Measurements from ENCODE around the gene TBL3. TPM values are rescaled to one million over a fixed set of nuclear protein-coding genes. Genes with fewer than 3 reads are reported as not detected.

TBL3 gene
- total RNA-seq, 1 donor = 26.1 TPM

GRCh38 chr16:1944612-1945199, 27.1 kb upstream of the TBL3 start:
- no peak for TF ChIP-seq CTCF (IDR thresholded peaks at IDR 0.05; ENCODE audit: extremely low read depth, low read depth, low read length)
- peak; percentile 68 for DNase-seq (ENCODE audit: insufficient read length, low spot score, missing footprints)
- H2AFZ ChIP-seq (ENCODE audit: low read length) = no peak overlapping the region
- no peaks in the 10 kb centered on the region for H3K79me2 ChIP-seq (ENCODE audit: insufficient read depth, low read length)
- no peaks in the 10 kb centered on the region for H3K9me3 ChIP-seq (ENCODE audit: low read depth, low read length)
- no peaks in the 10 kb centered on the region for H4K20me1 ChIP-seq (ENCODE audit: insufficient read depth, low read length)
- no peaks in the 10 kb centered on the region for H3K27me3 ChIP-seq (ENCODE audit: insufficient read depth, low read length)
- H3K4me2 ChIP-seq (ENCODE audit: insufficient read depth, low read length) = no peak overlapping the region
- H3K36me3 ChIP-seq (ENCODE audit: insufficient read depth, low read length) = peaks cover 6% of the 10 kb centered on the region
- peaks cover 10% of the 10 kb centered on the region for H3K4me1 ChIP-seq (ENCODE audit: insufficient read depth, low read length)
- H3K27ac ChIP-seq (ENCODE audit: low read depth, low read length) = no peak overlapping the region
- H3K4me3 ChIP-seq (ENCODE audit: insufficient read depth, low read length) = no peak overlapping the region

- H2AFZ ChIP-seq (ENCODE audit: low read length) = no peak overlapping the region
- H3K4me1 ChIP-seq (ENCODE audit: insufficient read depth, low read length) = peaks cover 10% of the 10 kb centered on the region
- no peak for TF ChIP-seq CTCF (IDR thresholded peaks at IDR 0.05; ENCODE audit: extremely low read depth, low read depth, low read length)
- no peak overlapping the region for H3K4me2 ChIP-seq (ENCODE audit: insufficient read depth, low read length)
- DNase-seq (ENCODE audit: insufficient read length, low spot score, missing footprints) = peak; percentile 71
- no peaks in the 10 kb centered on the region for H3K36me3 ChIP-seq (ENCODE audit: insufficient read depth, low read length)
- H3K4me3 ChIP-seq (ENCODE audit: insufficient read depth, low read length) = no peak overlapping the region
- H3K9me3 ChIP-seq (ENCODE audit: low read depth, low read length) = no peaks in the 10 kb centered on the region
- no peaks in the 10 kb centered on the region for H3K27me3 ChIP-seq (ENCODE audit: insufficient read depth, low read length)
- H4K20me1 ChIP-seq (ENCODE audit: insufficient read depth, low read length) = no peaks in the 10 kb centered on the region
- no peak overlapping the region for H3K27ac ChIP-seq (ENCODE audit: low read depth, low read length)
- no peaks in the 10 kb centered on the region for H3K79me2 ChIP-seq (ENCODE audit: insufficient read depth, low read length)
These were observed 26.1 kb upstream of the TBL3 start for GRCh38 chr16:1945559-1946391.

GRCh38 chr16:1946495-1947368, 25.1 kb upstream of the TBL3 start:
- Histone ChIP-seq H3K4me3 (ENCODE audit: insufficient read depth, low read length) (no peak overlapping the region), H3K79me2 (ENCODE audit: insufficient read depth, low read length) (no peaks in the 10 kb centered on the region), H3K27me3 (ENCODE audit: insufficient read depth, low read length) (no peaks in the 10 kb centered on the region), H3K4me1 (ENCODE audit: insufficient read depth, low read length) (peaks cover 10% of the 10 kb centered on the region), H3K27ac (ENCODE audit: low read depth, low read length) (no peak overlapping the region), H3K36me3 (ENCODE audit: insufficient read depth, low read length) (no peaks in the 10 kb centered on the region), H2AFZ (ENCODE audit: low read length) (no peak overlapping the region), H4K20me1 (ENCODE audit: insufficient read depth, low read length) (no peaks in the 10 kb centered on the region), H3K4me2 (ENCODE audit: insufficient read depth, low read length) (no peak overlapping the region), H3K9me3 (ENCODE audit: low read depth, low read length) (no peaks in the 10 kb centered on the region)
- TF ChIP-seq CTCF (IDR thresholded peaks at IDR 0.05; ENCODE audit: extremely low read depth, low read depth, low read length) = no peak
- DNase-seq (ENCODE audit: insufficient read length, low spot score, missing footprints) = peak; percentile 66

- Histone ChIP-seq H3K4me1 (ENCODE audit: insufficient read depth, low read length) (peaks cover 7% of the 10 kb centered on the region), H3K79me2 (ENCODE audit: insufficient read depth, low read length) (no peaks in the 10 kb centered on the region), H3K27me3 (ENCODE audit: insufficient read depth, low read length) (no peaks in the 10 kb centered on the region), H3K4me2 (ENCODE audit: insufficient read depth, low read length) (no peak overlapping the region), H3K4me3 (ENCODE audit: insufficient read depth, low read length) (no peak overlapping the region), H3K9me3 (ENCODE audit: low read depth, low read length) (no peaks in the 10 kb centered on the region), H3K27ac (ENCODE audit: low read depth, low read length) (no peak overlapping the region), H4K20me1 (ENCODE audit: insufficient read depth, low read length) (no peaks in the 10 kb centered on the region), H3K36me3 (ENCODE audit: insufficient read depth, low read length) (no peaks in the 10 kb centered on the region), H2AFZ (ENCODE audit: low read length) (no peak overlapping the region)
- TF ChIP-seq CTCF (IDR thresholded peaks at IDR 0.05; ENCODE audit: extremely low read depth, low read depth, low read length) = no peak
- DNase-seq (ENCODE audit: insufficient read length, low spot score, missing footprints) = no peak
These were observed 24.5 kb upstream of the TBL3 start for GRCh38 chr16:1947369-1947670.

All from osteoblast (primary cell).